Epithelial cell of proximal tubule (primary cell): Measurements from ENCODE around the gene KLK4. TPM values are rescaled to one million over a fixed set of nuclear protein-coding genes. Genes with fewer than 3 reads are reported as not detected.
"Not testable (repeated sequence)": the region's sequence is repeated elsewhere in the genome, so short reads cannot be mapped to it uniquely, and the experiment has no call there.

Experiments used
- DNase-seq: peaks from one replicate; pipeline ENCODE4 v3.0.0-alpha.2; 2011; ENCODE audit warnings: low read depth
- H3K4me3 ChIP-seq: 2 replicates; pipeline ENCODE4 v1.5.1; 2011; ENCODE audit warnings: low read depth, mild to moderate bottlenecking, low read length
- CTCF ChIP-seq: conservative IDR thresholded peaks from 2 replicates; pipeline ENCODE4 v1.5.1; 2012; ENCODE audit warnings: low read depth, mild to moderate bottlenecking, low read length
- total RNA-seq: library from RNA; depleted of rRNA; stranded (reverse); fragments of >200 nt; gene quantifications from 2 replicates; pipeline ENCODE4 v1.2.3, GENCODE V29; 2015

Gene KLK4
- total RNA-seq, 1 donor from 2014 or later: not detected

DNA sequence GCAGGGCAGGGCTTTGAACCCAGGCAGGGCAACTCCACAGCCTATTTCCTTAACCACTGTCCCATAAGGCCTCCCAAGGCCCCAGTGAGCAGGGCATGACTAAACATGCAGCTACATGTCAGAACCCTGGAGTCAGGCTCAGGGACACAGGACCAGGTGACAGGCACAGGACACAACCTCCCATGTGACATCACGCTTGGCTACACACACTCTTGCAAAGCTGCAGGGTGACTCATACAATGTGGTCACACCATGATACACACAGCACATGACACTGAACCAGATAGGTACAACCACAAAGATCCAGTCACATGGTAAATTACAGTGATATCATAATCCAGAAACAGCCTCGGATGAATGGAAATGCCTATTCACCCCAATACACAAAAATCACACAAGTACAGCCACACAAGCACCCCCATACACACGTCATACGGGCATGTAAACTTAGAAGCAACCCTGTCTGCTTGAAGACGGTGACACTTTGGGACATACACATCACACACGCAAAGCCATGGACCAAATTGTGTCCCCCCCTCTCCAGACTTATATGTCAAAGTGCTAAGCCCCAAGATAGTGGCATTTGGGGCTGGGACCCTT is 14.5 kb downstream of the KLK4 start:
- peak; percentile 70 for DNase-seq
- no peak for TF ChIP-seq CTCF
- H3K4me3 ChIP-seq: no peak overlapping the region

DNA sequence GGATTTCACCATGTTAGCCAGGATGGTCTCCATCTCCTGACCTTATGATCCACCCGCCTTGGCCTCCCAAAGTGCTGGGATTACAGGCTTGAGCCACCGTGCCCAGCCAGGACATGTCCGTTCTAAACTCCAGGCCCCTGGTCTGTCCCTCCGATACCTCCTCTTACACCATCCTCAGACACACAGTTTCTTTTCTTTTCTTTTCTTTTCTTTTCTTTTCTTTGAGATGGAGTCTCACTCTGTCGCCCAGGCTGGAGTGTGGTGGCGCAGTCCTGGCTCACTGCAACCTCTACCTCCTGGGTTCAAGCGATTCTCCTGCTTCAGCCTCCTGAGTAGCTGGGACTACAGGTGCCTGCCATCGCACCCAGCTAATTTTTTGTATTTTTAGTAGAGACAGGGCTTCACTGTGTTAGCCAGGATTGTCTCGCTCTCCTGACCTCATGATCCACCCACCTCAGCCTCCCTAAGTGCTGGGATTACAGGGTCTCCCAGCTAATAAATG is 15.1 kb downstream of the KLK4 start:
- DNase-seq, H3K4me3 ChIP-seq: not testable (repeated sequence)

- no peak for TF ChIP-seq CTCF
- DNase-seq: no peak
- H3K4me3 ChIP-seq: no peak overlapping the region
Measured at GRCh38 chr19:50894478-50895356, 16.5 kb downstream of the KLK4 start.

GRCh38 chr19:50893047-50893736 is 18.0 kb downstream of the KLK4 start:
- peak; percentile 29 for TF ChIP-seq CTCF
- no peak overlapping the region for H3K4me3 ChIP-seq
- no peak for DNase-seq

- no peak for DNase-seq
- no peak overlapping the region for H3K4me3 ChIP-seq
- no peak for TF ChIP-seq CTCF
Measured at GRCh38 chr19:50891253-50891625, 20.0 kb downstream of the KLK4 start.

GRCh38 chr19:50890422-50891252 is 20.6 kb downstream of the KLK4 start:
- no peak overlapping the region for H3K4me3 ChIP-seq
- no peak for DNase-seq
- no peak for TF ChIP-seq CTCF

DNA sequence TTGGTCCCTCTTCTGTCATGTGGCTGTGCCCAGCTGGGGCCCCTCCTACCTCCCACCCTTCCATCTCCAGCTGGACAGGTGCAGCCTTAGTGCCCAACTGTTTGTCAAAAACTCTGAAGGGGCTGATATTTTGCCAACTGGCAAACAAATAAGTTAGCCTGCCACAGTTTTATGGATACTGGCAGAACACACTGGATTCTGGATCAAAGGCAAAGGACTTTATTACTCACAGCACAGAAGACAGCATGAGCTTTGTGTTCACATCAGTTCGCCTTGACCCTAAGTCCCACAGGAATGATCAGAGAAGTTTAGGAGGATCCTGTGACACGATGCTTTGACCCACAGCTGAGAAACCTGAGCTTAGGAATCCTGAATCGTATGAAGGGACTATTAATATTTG is 21.6 kb downstream of the KLK4 start:
- H3K4me3 ChIP-seq: no peak overlapping the region
- DNase-seq: no peak
- TF ChIP-seq CTCF: no peak
